MCF 10A (cell line): ENCODE data around the gene PTMS. TPM values are rescaled to one million over a fixed set of nuclear protein-coding genes. Genes with fewer than 3 reads are reported as not detected.

Source experiments
- BruUV-seq: library from RNA; stranded (reverse); fragments of 400-500 nt; replicated peaks from 2 replicates; lab custom pipeline; 2021; lab: Mats Ljungman, UMichigan
- CTCF ChIA-PET: fragments of 300-600 bp; sonication (Branson Sonifier 250); formaldehyde crosslinking; extraction: SDS; loops from one replicate; lab custom pipeline; 2021; ENCODE audit warnings: antibody characterized with exemption, inconsistent platforms; lab: Yijun Ruan, JAX
- POLR2A ChIA-PET: fragments of 300-600, 350-650 bp; sonication (Branson Sonifier 250); formaldehyde crosslinking; extraction: SDS; loops from one replicate; lab custom pipeline; 2020; ENCODE audit warnings: antibody characterized with exemption, inconsistent platforms; lab: Yijun Ruan, JAX
- DNase-seq: peaks from one replicate; pipeline ENCODE4 v3.0.0-alpha.2; 2018; ENCODE audit not compliant: unreplicated experiment
- H3K27ac Mint-ChIP-seq: one replicate; pipeline ENCODE4 v1.8.0; 2022; ENCODE audit warnings: mild to moderate bottlenecking, low read depth, mixed read lengths; ENCODE audit not compliant: unreplicated experiment
- H3K27me3 Mint-ChIP-seq: one replicate; pipeline ENCODE4 v1.8.0; 2022; ENCODE audit warnings: mixed read lengths; ENCODE audit not compliant: insufficient read depth, unreplicated experiment
- H3K36me3 Mint-ChIP-seq: one replicate; pipeline ENCODE4 v1.8.0; 2022; ENCODE audit warnings: mild to moderate bottlenecking, moderate library complexity, mixed read lengths; ENCODE audit not compliant: insufficient read depth, unreplicated experiment
- H3K4me1 Mint-ChIP-seq: one replicate; pipeline ENCODE4 v1.8.0; 2022; ENCODE audit warnings: mixed read lengths; ENCODE audit not compliant: insufficient read depth, unreplicated experiment
- H3K4me3 Mint-ChIP-seq: one replicate; pipeline ENCODE4 v1.8.0; 2022; ENCODE audit warnings: mild to moderate bottlenecking, moderate library complexity, mixed read lengths; ENCODE audit not compliant: unreplicated experiment
- H3K9me3 Mint-ChIP-seq: one replicate; pipeline ENCODE4 v1.8.0; 2022; ENCODE audit warnings: mixed read lengths; ENCODE audit not compliant: unreplicated experiment
- intact Hi-C: fragments of 100-400 bp; cut with micrococcal nuclease; formaldehyde crosslinking; loops from 2 replicates; pipeline ENCODE4 v1.14.1; 2022
- total RNA-seq: library from RNA; stranded (reverse); gene quantifications from 2 replicates; pipeline ENCODE4 v1.2.3, GENCODE V29; 2022
- TF ChIP-seq, protein P1 (sequence below): fragments of 200-600 bp; IDR thresholded peaks from one replicate; pipeline ENCODE4 v1.8.0; 2022; ENCODE audit warnings: antibody characterized with exemption, mild to moderate bottlenecking; ENCODE audit not compliant: unreplicated experiment

PTMS gene
- total RNA-seq, 1 experiment from 2014 or later, result 284 TPM

DNA sequence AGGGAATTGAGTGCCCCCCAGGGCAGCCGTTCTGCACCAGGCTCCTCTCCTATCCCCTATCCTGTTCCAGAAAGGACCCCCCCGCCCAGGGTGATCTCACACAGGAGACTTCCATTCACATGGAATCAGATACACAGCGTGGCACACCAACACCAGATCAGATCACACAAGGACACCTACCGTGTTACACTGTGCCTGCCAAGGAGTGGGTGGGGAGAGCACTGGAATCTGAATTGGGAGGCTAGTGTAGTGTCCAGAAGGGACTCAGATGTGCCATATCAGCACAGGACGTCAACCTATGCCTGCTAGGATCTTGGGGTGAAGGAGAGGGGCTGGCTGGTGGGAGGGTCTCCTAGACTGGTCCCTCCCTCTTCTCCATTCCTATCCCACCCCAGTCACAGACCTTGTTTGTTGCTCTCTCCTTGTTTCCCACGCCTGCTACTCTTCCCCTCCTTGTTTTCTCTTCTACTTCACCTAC lies 2.3 kb downstream of the PTMS start:
- peak overlapping the region; percentile 83 for H3K27ac Mint-ChIP-seq
- POLR2A ChIA-PET, result interaction anchor here (0.7 to 4.2 kb wide), 4 partner anchors 9 to 45 kb away, joined by 3 to 119 read pairs (median 4); partner anchors contain the start of genes COPS7A and MLF2

DNA sequence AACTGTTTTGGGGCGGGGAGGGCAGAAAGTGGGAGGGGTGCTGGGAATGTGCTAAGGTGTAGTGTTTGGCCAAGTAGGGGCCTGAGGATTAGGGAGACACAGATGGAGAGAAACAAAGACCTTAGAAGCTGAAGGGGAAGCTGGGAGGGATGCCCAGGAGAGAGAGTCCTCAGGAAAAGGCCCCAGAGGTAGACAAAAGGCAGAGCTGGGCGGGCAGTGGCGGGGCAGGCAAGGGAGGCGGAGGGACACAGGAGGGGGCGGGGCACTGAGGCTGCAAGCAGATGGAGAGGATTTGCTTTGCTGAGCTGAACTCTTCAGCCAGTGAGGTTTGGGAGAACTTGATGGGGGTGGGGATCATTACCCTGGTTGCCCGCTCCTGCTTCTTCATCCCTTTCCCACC lies 2.8 kb downstream of the PTMS start:
- intact Hi-C loops, result no loop called here
- H3K4me1 Mint-ChIP-seq, result peaks cover 60% of the 10 kb centered on the region
- H3K36me3 Mint-ChIP-seq, result peaks cover 15% of the 10 kb centered on the region
- peak overlapping the region; percentile 84 for H3K4me3 Mint-ChIP-seq
- POLR2A ChIA-PET, result interaction anchor here (1.2 to 1.4 kb wide), 2 partner anchors 16 to 45 kb away, joined by 4 to 9 read pairs; partner anchors contain the start of genes COPS7A and MLF2
- H3K27me3 Mint-ChIP-seq, result no peaks in the 10 kb centered on the region
- peak overlapping the region; percentile 83 for H3K27ac Mint-ChIP-seq
- CTCF ChIA-PET, result interaction anchor here (4.5 to 7.8 kb wide), 2 partner anchors 7 to 15 kb away, joined by 43 to 174 read pairs; partner anchors contain the start of gene MLF2
- TF ChIP-seq, protein P1, sequence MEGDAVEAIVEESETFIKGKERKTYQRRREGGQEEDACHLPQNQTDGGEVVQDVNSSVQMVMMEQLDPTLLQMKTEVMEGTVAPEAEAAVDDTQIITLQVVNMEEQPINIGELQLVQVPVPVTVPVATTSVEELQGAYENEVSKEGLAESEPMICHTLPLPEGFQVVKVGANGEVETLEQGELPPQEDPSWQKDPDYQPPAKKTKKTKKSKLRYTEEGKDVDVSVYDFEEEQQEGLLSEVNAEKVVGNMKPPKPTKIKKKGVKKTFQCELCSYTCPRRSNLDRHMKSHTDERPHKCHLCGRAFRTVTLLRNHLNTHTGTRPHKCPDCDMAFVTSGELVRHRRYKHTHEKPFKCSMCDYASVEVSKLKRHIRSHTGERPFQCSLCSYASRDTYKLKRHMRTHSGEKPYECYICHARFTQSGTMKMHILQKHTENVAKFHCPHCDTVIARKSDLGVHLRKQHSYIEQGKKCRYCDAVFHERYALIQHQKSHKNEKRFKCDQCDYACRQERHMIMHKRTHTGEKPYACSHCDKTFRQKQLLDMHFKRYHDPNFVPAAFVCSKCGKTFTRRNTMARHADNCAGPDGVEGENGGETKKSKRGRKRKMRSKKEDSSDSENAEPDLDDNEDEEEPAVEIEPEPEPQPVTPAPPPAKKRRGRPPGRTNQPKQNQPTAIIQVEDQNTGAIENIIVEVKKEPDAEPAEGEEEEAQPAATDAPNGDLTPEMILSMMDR, result no peak
- no TSS peak for BruUV-seq
- H3K9me3 Mint-ChIP-seq, result no peaks in the 10 kb centered on the region
- DNase-seq, result no peak

More for the DNA sequence above, 2.3 kb downstream of the PTMS start:
- BruUV-seq, result no TSS peak
- Mint-ChIP-seq H3K9me3 (no peaks in the 10 kb centered on the region), H3K4me1 (peaks cover 62% of the 10 kb centered on the region), H3K27me3 (no peaks in the 10 kb centered on the region), H3K36me3 (peaks cover 15% of the 10 kb centered on the region), H3K4me3 (peak overlapping the region; percentile 84)
- TF ChIP-seq, protein P1, result no peak
- DNase-seq, result peak; percentile 14
- CTCF ChIA-PET, result interaction anchor here (0.6 to 7.8 kb wide), 4 partner anchors 8 to 32 kb away, joined by 3 to 174 read pairs (median 25); partner anchors contain the start of gene MLF2
- intact Hi-C loops, result no loop called here

DNA sequence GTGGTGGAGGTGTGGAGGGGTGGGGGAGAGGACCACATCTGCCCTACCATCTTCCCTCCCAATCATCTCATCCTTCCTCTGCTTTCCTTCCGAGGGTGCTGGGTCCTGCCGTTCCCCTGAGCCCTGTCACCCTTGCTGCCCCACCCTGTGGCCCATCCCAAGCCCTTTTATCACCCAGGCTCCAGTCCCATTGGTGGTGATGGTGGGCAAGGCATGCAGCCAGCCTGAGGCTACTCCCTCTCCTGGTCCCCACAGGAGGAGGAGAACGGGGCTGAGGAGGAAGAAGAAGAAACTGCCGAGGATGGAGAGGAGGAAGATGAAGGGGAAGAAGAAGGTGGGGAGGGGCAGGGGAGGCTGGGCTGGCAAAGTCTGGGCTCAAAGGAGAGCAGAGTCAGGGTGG lies 3.5 kb downstream of the PTMS start:
- ChIA-PET CTCF (interaction anchor here (0.7 to 7.8 kb wide), 3 partner anchors 9 to 81 kb away, joined by 3 to 174 read pairs (median 3); partner anchors contain the start of gene MLF2), POLR2A (interaction anchor here (1.4 kb wide), 1 partner anchor 17 kb away, joined by 9 read pairs; the partner anchor contains the start of gene MLF2)
- Mint-ChIP-seq H3K27ac (no peak overlapping the region), H3K9me3 (no peaks in the 10 kb centered on the region), H3K36me3 (peaks cover 15% of the 10 kb centered on the region), H3K4me1 (peaks cover 53% of the 10 kb centered on the region), H3K27me3 (no peaks in the 10 kb centered on the region), H3K4me3 (no peak overlapping the region)
- intact Hi-C loops, result no loop called here
- TF ChIP-seq, protein P1, result no peak
- no TSS peak for BruUV-seq
- DNase-seq, result no peak

DNA sequence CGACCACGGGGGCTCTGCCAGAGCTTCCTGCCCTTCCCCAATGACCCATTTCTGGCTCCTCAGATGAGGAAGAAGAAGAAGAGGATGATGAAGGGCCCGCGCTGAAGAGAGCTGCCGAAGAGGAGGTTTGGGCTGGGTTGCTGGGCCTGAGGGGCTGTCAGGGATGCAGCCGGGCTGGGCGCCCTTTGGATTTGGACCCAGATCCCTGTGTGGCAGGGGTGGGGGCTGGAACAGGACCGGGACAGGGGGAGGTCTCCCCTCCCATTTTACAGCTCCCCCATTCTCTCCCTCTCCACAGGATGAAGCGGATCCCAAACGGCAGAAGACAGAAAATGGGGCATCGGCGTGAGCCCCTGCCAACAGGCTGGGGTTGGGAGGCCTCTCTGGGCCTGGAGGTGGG lies 3.9 kb downstream of the PTMS start:
- Mint-ChIP-seq H3K27ac (peak overlapping the region; percentile 88), H3K36me3 (peaks cover 15% of the 10 kb centered on the region), H3K27me3 (no peaks in the 10 kb centered on the region), H3K4me1 (peaks cover 49% of the 10 kb centered on the region), H3K4me3 (no peak overlapping the region), H3K9me3 (no peaks in the 10 kb centered on the region)
- no TSS peak for BruUV-seq
- TF ChIP-seq, protein P1, result no peak
- no peak for DNase-seq
- CTCF ChIA-PET, result interaction anchor here (0.7 to 7.8 kb wide), 3 partner anchors 9 to 81 kb away, joined by 3 to 174 read pairs (median 3); partner anchors contain the start of gene MLF2
- intact Hi-C loops, result no loop called here
- POLR2A ChIA-PET, result interaction anchor here (1.4 kb wide), 1 partner anchor 17 kb away, joined by 9 read pairs; the partner anchor contains the start of gene MLF2
